ENCODE measurements around the gene RNF212B.

DNA sequence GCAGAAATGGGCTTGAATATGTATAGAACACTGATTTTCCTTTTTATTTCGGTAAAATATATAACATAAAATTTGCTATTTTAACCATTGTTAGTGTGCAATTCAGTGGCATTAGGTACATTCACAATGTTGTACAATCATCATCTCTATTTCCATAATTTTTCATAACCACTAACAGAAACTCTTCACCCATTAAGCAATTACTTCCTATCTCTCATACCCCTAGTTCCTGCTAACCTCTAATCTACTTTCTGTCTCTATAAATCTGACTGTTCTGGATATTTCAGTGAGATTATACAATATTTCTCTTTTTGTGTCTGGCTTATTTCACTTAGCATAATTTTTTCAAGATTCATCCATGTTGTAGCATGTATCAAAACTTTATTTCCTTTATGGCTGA, 8.9 kb upstream of the RNF212B start:
- no peak for TF ChIP-seq POLR2A (IDR thresholded peaks at IDR 0.05; ENCODE audit: extremely low read depth, insufficient read length)
- TF ChIP-seq, protein P1, sequence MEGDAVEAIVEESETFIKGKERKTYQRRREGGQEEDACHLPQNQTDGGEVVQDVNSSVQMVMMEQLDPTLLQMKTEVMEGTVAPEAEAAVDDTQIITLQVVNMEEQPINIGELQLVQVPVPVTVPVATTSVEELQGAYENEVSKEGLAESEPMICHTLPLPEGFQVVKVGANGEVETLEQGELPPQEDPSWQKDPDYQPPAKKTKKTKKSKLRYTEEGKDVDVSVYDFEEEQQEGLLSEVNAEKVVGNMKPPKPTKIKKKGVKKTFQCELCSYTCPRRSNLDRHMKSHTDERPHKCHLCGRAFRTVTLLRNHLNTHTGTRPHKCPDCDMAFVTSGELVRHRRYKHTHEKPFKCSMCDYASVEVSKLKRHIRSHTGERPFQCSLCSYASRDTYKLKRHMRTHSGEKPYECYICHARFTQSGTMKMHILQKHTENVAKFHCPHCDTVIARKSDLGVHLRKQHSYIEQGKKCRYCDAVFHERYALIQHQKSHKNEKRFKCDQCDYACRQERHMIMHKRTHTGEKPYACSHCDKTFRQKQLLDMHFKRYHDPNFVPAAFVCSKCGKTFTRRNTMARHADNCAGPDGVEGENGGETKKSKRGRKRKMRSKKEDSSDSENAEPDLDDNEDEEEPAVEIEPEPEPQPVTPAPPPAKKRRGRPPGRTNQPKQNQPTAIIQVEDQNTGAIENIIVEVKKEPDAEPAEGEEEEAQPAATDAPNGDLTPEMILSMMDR (IDR thresholded peaks at IDR 0.05; ENCODE audit: low read depth, low read length): no peak
- TF ChIP-seq, protein P2, sequence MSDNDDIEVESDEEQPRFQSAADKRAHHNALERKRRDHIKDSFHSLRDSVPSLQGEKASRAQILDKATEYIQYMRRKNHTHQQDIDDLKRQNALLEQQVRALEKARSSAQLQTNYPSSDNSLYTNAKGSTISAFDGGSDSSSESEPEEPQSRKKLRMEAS (IDR thresholded peaks at IDR 0.05; ENCODE audit: low read depth, low read length): no peak
